ENCODE measurements around the gene CDK6.
"Not testable (repeated sequence)": the region's sequence is repeated elsewhere in the genome, so short reads cannot be mapped to it uniquely, and the experiment has no call there.

The CDK6 gene

GRCh38 chr7:92836489-92836999 lies at the start of gene CDK6:
TSS of gene CDK6 (minus strand) at chr7:92836573. CDS start at chr7:92833323, 3,250 bp downstream.
- Mint-ChIP-seq H3K36me3 (peaks cover 10% of the 10 kb centered on the region), H3K27ac (peak within 1 kb of the TSS; percentile 97), H3K9me3 (ENCODE audit: low read depth) (no peaks in the 10 kb centered on the region), H3K4me3 (peak within 1 kb of the TSS; percentile 96), H3K4me1 (ENCODE audit: low read depth) (peaks cover 27% of the 10 kb centered on the region), H3K27me3 (peaks cover 3% of the 10 kb centered on the region)

DNA sequence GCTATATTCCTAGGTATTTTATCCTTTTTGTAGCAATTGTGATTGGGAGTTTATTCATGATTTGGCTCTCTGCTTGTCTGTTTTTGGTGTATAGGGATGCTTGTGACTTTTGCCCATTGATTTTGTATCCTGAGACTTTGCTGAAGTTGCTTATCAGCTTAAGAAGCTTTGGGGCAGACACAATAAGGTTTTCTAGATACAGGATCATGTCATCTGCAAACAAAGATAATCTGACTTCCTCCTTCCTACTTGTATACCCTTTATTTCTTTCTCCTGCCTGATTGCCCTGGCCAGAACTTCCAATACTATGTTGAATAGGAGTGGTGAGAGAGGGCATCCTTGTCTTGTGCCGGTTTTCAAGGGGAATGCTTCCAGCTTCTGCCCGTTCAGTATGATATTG lies 49.7 kb upstream of the CDK6 start:
- not testable (repeated sequence) for H3K4me1 Mint-ChIP-seq (ENCODE audit: low read depth); H3K36me3 Mint-ChIP-seq; H3K27ac Mint-ChIP-seq; H3K4me3 Mint-ChIP-seq; H3K27me3 Mint-ChIP-seq
- H3K9me3 Mint-ChIP-seq (ENCODE audit: low read depth), result peaks cover 33% of the 10 kb centered on the region

- Mint-ChIP-seq H3K27ac (no peak overlapping the region), H3K9me3 (ENCODE audit: low read depth) (peaks cover 33% of the 10 kb centered on the region), H3K27me3 (peaks cover 2% of the 10 kb centered on the region)
Measured at GRCh38 chr7:92884218-92884617, 47.8 kb upstream of the CDK6 start.

GRCh38 chr7:92882760-92883159 lies 46.4 kb upstream of the CDK6 start:
- peaks cover 14% of the 10 kb centered on the region for H3K4me1 Mint-ChIP-seq (ENCODE audit: low read depth)

More at GRCh38 chr7:92884218-92884617, 47.8 kb upstream of the CDK6 start:
- H3K4me3 Mint-ChIP-seq, result no peak overlapping the region
- H3K4me1 Mint-ChIP-seq (ENCODE audit: low read depth), result peaks cover 11% of the 10 kb centered on the region
- peaks cover 10% of the 10 kb centered on the region for H3K36me3 Mint-ChIP-seq

GRCh38 chr7:92881091-92881485 lies 44.7 kb upstream of the CDK6 start:
- peaks cover 19% of the 10 kb centered on the region for H3K9me3 Mint-ChIP-seq (ENCODE audit: low read depth)
- H3K27ac Mint-ChIP-seq, result no peak overlapping the region
- no peak overlapping the region for H3K4me3 Mint-ChIP-seq
- peaks cover 1% of the 10 kb centered on the region for H3K27me3 Mint-ChIP-seq
- peaks cover 8% of the 10 kb centered on the region for H3K36me3 Mint-ChIP-seq
- H3K4me1 Mint-ChIP-seq (ENCODE audit: low read depth), result peaks cover 30% of the 10 kb centered on the region

More at GRCh38 chr7:92882760-92883159, 46.4 kb upstream of the CDK6 start:
- peaks cover 1% of the 10 kb centered on the region for H3K27me3 Mint-ChIP-seq
- no peak overlapping the region for H3K4me3 Mint-ChIP-seq
- peaks cover 27% of the 10 kb centered on the region for H3K9me3 Mint-ChIP-seq (ENCODE audit: low read depth)
- no peak overlapping the region for H3K27ac Mint-ChIP-seq
- peaks cover 10% of the 10 kb centered on the region for H3K36me3 Mint-ChIP-seq

- Mint-ChIP-seq H3K4me1 (ENCODE audit: low read depth) (peaks cover 35% of the 10 kb centered on the region), H3K9me3 (ENCODE audit: low read depth) (peaks cover 19% of the 10 kb centered on the region), H3K27ac (no peak overlapping the region), H3K4me3 (no peak overlapping the region), H3K27me3 (peaks cover 1% of the 10 kb centered on the region), H3K36me3 (peaks cover 8% of the 10 kb centered on the region)
Measured at GRCh38 chr7:92880212-92881090, 44.1 kb upstream of the CDK6 start.

DNA sequence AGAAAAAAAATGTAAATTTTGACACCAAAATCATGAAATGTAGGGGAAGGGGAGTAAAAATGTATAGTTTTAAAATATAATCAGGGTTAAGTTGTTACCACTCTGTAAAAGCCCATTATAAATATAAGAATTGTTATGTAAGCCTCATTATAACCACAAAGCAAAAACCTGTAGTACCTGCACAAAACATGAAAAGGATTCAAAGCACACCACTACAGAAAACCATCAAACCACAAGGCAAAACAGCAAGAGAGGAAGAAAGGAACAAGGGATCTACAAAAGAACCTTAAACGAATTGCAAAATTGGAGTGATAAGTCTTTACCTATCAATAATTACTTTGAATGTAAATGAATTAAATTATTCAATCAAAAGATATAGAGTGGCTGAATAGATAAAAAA lies 41.0 kb upstream of the CDK6 start:
- H3K4me3 Mint-ChIP-seq, result no peak overlapping the region
- H3K27ac Mint-ChIP-seq, result no peak overlapping the region
- H3K4me1 Mint-ChIP-seq (ENCODE audit: low read depth), result peaks cover 49% of the 10 kb centered on the region
- H3K27me3 Mint-ChIP-seq, result peaks cover 1% of the 10 kb centered on the region
- peaks cover 10% of the 10 kb centered on the region for H3K9me3 Mint-ChIP-seq (ENCODE audit: low read depth)
- H3K36me3 Mint-ChIP-seq, result peaks cover 8% of the 10 kb centered on the region

GRCh38 chr7:92876836-92877235 lies 40.5 kb upstream of the CDK6 start:
- H3K4me1 Mint-ChIP-seq (ENCODE audit: low read depth), result peaks cover 49% of the 10 kb centered on the region

GRCh38 chr7:92875719-92876118 lies 39.3 kb upstream of the CDK6 start:
- no peak overlapping the region for H3K27ac Mint-ChIP-seq
- no peaks in the 10 kb centered on the region for H3K9me3 Mint-ChIP-seq (ENCODE audit: low read depth)
- peaks cover 4% of the 10 kb centered on the region for H3K27me3 Mint-ChIP-seq
- no peaks in the 10 kb centered on the region for H3K36me3 Mint-ChIP-seq
- peaks cover 41% of the 10 kb centered on the region for H3K4me1 Mint-ChIP-seq (ENCODE audit: low read depth)
- no peak overlapping the region for H3K4me3 Mint-ChIP-seq

More at GRCh38 chr7:92876836-92877235, 40.5 kb upstream of the CDK6 start:
- Mint-ChIP-seq H3K36me3 (peaks cover 5% of the 10 kb centered on the region), H3K9me3 (ENCODE audit: low read depth) (peaks cover 6% of the 10 kb centered on the region), H3K27me3 (peaks cover 1% of the 10 kb centered on the region), H3K27ac (no peak overlapping the region), H3K4me3 (no peak overlapping the region)

DNA sequence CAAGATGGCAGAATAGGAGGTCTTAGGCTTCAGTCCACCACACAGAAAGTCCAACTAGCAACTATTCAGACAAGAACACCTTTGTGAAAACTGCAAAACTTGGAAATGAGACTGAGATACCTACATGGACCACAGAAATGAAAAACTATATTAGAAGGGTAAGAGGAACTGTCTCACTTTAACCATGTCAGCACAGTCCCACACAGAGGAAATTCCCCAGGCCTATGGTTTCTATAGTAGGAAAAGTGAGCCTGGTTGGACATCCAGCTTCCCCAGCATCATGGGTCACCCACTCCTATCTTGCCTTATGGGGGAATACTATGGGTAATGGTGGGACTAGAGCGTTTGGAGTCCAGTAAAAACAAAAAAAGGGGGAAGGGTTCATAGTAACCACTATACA lies 38.8 kb upstream of the CDK6 start:
- peaks cover 41% of the 10 kb centered on the region for H3K4me1 Mint-ChIP-seq (ENCODE audit: low read depth)
- H3K9me3 Mint-ChIP-seq (ENCODE audit: low read depth), result no peaks in the 10 kb centered on the region
- no peaks in the 10 kb centered on the region for H3K36me3 Mint-ChIP-seq
- H3K27me3 Mint-ChIP-seq, result peaks cover 4% of the 10 kb centered on the region
- H3K4me3 Mint-ChIP-seq, result no peak overlapping the region
- H3K27ac Mint-ChIP-seq, result peak overlapping the region; percentile 30

DNA sequence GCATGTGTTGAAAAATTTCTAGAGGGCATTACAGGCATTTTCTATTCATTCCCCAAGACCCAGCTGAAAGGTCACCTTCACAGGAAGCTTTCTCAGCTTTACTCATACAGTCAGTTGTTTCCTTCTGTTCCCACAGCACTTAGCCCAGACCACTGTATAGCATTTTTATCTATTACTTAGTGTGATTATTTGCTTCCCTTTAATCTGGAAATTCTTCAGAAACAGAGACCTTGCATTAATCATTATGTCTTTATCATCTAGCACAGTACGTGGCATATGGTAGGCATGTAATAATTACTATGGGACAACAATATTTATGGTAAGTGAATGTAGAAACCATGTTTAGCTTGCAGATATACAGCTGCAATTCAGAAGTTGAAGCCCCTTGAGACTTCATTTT lies 38.2 kb upstream of the CDK6 start:
- Mint-ChIP-seq H3K9me3 (ENCODE audit: low read depth) (peaks cover 3% of the 10 kb centered on the region), H3K36me3 (peaks cover 3% of the 10 kb centered on the region), H3K27ac (no peak overlapping the region), H3K4me3 (no peak overlapping the region), H3K27me3 (peaks cover 6% of the 10 kb centered on the region), H3K4me1 (ENCODE audit: low read depth) (peaks cover 38% of the 10 kb centered on the region)

DNA sequence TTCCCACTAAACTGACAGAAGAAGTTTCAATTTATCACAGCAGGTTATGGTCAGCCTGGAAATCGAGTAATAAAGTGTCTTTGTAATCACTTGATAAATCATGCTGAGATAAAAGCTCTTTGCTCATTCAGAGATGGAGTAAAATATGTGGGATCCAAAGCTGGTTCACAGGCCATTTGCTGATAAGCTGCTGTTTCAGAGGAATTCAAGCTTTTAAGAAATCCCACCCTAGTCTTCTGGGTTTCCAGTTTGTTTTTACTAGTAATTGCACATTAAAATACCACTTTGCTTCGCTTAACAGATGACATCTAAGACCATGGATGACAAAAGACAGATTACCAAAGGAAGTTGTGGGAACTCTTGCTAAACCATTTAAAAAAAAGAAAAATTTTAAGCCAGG lies 37.4 kb upstream of the CDK6 start:
- H3K36me3 Mint-ChIP-seq, result peaks cover 8% of the 10 kb centered on the region
- H3K4me3 Mint-ChIP-seq, result no peak overlapping the region
- peaks cover 7% of the 10 kb centered on the region for H3K27me3 Mint-ChIP-seq

DNA sequence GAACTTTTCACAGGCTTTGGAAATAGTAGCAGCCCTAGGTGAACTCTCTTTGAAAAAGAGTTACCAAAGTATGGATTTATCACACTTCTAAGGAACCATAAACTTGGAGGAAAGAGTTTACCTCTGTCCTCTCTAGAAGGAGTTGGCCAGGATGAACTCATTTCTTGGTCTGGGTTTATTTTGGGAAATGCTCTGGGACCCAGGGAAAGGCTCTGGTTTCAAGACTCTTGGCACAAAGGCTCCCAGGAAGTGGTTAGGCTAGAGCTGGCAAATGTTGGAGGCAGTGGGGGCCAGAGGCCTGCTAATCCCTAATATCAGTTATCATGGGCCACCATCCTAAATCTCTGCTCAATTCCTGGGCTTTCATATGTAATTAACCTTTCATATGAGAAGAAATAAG lies 36.3 kb upstream of the CDK6 start:
- peaks cover 14% of the 10 kb centered on the region for H3K36me3 Mint-ChIP-seq

More for the DNA sequence above, 37.4 kb upstream of the CDK6 start:
- Mint-ChIP-seq H3K4me1 (ENCODE audit: low read depth) (peaks cover 38% of the 10 kb centered on the region), H3K27ac (no peak overlapping the region), H3K9me3 (ENCODE audit: low read depth) (peaks cover 7% of the 10 kb centered on the region)

GRCh38 chr7:92868683-92869293 lies 32.4 kb upstream of the CDK6 start:
- peaks cover 16% of the 10 kb centered on the region for H3K36me3 Mint-ChIP-seq
- H3K9me3 Mint-ChIP-seq (ENCODE audit: low read depth), result peaks cover 14% of the 10 kb centered on the region
- no peak overlapping the region for H3K27ac Mint-ChIP-seq
- peaks cover 6% of the 10 kb centered on the region for H3K4me1 Mint-ChIP-seq (ENCODE audit: low read depth)
- H3K27me3 Mint-ChIP-seq, result peaks cover 6% of the 10 kb centered on the region
- no peak overlapping the region for H3K4me3 Mint-ChIP-seq

More for the DNA sequence above, 36.3 kb upstream of the CDK6 start:
- no peak overlapping the region for H3K27ac Mint-ChIP-seq
- peaks cover 35% of the 10 kb centered on the region for H3K4me1 Mint-ChIP-seq (ENCODE audit: low read depth)
- peaks cover 14% of the 10 kb centered on the region for H3K9me3 Mint-ChIP-seq (ENCODE audit: low read depth)
- no peak overlapping the region for H3K4me3 Mint-ChIP-seq
- H3K27me3 Mint-ChIP-seq, result peaks cover 6% of the 10 kb centered on the region

DNA sequence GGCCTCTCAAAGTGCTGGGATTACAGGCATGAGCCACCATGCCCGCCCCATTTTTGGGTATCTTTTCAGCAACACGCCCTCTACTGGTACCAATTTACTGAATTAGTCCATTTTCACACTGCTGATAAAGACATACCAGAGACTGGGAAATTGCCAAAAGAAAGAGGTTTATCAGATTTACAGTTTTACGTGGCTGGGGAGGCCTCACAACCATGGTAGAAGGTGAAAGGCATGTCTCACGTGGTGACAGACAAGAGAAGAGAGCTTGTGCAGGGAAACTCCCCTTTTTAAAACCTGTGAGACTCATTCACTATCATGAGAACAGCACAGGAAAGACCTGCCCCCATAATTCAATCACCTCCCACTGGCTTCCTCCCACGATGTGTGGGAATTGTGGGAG lies 27.8 kb upstream of the CDK6 start:
- not testable (repeated sequence) for H3K4me3 Mint-ChIP-seq; H3K27ac Mint-ChIP-seq; H3K36me3 Mint-ChIP-seq; H3K27me3 Mint-ChIP-seq; H3K9me3 Mint-ChIP-seq (ENCODE audit: low read depth)
- H3K4me1 Mint-ChIP-seq (ENCODE audit: low read depth), result peaks cover 10% of the 10 kb centered on the region

All from activated naive CD8-positive, alpha-beta T cell (primary cell).